ENCODE data around the gene TBC1D8.

GRCh38 chr2:101053117-101053516, 98.1 kb downstream of the TBC1D8 start:
- TF ChIP-seq, protein P1, sequence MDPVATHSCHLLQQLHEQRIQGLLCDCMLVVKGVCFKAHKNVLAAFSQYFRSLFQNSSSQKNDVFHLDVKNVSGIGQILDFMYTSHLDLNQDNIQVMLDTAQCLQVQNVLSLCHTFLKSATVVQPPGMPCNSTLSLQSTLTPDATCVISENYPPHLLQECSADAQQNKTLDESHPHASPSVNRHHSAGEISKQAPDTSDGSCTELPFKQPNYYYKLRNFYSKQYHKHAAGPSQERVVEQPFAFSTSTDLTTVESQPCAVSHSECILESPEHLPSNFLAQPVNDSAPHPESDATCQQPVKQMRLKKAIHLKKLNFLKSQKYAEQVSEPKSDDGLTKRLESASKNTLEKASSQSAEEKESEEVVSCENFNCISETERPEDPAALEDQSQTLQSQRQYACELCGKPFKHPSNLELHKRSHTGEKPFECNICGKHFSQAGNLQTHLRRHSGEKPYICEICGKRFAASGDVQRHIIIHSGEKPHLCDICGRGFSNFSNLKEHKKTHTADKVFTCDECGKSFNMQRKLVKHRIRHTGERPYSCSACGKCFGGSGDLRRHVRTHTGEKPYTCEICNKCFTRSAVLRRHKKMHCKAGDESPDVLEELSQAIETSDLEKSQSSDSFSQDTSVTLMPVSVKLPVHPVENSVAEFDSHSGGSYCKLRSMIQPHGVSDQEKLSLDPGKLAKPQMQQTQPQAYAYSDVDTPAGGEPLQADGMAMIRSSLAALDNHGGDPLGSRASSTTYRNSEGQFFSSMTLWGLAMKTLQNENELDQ (CRISPR knock-in tag; IDR thresholded peaks at IDR 0.05; ENCODE audit: borderline replicate concordance) = no peak
- no peak for TF ChIP-seq CEBPB (tag; IDR thresholded peaks at IDR 0.05)
- no peak for TF ChIP-seq POLR2AphosphoS5 (IDR thresholded peaks at IDR 0.05; ENCODE audit: control insufficient read depth, insufficient read depth, low read depth, low read length)
- TF ChIP-seq SRSF9 (IDR thresholded peaks at IDR 0.05; ENCODE audit: borderline replicate concordance, low read depth, low read length) = no peak
- TF ChIP-seq JUND (IDR thresholded peaks at IDR 0.05; ENCODE audit: borderline replicate concordance, low read depth, low read length) = no peak
- TF ChIP-seq JUND (tag; IDR thresholded peaks at IDR 0.05; ENCODE audit: borderline replicate concordance, low read depth, low read length) = no peak
- no peak for TF ChIP-seq NFATC3 (IDR thresholded peaks at IDR 0.05)
- no peak for TF ChIP-seq FOXA1 (IDR thresholded peaks at IDR 0.05; ENCODE audit: borderline replicate concordance)

Data from K562 (cell line).